ENCODE results near the gene PDP2.

Gene PDP2

DNA sequence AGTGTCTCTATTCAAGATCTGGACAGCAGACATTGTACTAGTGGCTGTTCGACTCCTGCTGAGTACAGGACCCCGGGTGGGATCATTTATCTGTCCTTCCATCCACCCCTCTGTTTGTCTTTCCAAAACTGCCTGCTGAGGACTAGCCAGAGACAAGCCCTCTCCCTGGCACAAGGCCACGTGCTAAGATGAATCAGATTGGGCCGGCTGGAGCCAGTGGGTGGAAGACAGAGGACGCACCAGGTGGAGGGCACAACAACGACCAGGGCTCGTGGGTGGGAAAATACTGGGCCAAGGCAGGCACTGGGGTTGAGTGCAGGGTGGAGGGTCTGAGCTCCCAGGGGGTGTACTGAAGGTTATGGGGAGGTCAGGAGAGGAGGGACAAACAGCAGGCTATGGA, 37.5 kb upstream of the PDP2 start (continued):
- TF ChIP-seq ZFP30 (CRISPR knock-in tag; IDR thresholded peaks at IDR 0.05) = no peak
- TF ChIP-seq, protein P1, sequence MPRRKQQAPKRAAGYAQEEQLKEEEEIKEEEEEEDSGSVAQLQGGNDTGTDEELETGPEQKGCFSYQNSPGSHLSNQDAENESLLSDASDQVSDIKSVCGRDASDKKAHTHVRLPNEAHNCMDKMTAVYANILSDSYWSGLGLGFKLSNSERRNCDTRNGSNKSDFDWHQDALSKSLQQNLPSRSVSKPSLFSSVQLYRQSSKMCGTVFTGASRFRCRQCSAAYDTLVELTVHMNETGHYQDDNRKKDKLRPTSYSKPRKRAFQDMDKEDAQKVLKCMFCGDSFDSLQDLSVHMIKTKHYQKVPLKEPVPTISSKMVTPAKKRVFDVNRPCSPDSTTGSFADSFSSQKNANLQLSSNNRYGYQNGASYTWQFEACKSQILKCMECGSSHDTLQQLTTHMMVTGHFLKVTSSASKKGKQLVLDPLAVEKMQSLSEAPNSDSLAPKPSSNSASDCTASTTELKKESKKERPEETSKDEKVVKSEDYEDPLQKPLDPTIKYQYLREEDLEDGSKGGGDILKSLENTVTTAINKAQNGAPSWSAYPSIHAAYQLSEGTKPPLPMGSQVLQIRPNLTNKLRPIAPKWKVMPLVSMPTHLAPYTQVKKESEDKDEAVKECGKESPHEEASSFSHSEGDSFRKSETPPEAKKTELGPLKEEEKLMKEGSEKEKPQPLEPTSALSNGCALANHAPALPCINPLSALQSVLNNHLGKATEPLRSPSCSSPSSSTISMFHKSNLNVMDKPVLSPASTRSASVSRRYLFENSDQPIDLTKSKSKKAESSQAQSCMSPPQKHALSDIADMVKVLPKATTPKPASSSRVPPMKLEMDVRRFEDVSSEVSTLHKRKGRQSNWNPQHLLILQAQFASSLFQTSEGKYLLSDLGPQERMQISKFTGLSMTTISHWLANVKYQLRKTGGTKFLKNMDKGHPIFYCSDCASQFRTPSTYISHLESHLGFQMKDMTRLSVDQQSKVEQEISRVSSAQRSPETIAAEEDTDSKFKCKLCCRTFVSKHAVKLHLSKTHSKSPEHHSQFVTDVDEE (CRISPR knock-in tag; IDR thresholded peaks at IDR 0.05) = no peak

- ATAC-seq = no peak; the same call in 2 of the 3 replicates
- no peak for TF ChIP-seq CREB5 (CRISPR knock-in tag; IDR thresholded peaks at IDR 0.05; ENCODE audit: low read depth)
- no peak for TF ChIP-seq ARNTL (CRISPR knock-in tag; IDR thresholded peaks at IDR 0.05; ENCODE audit: borderline replicate concordance, low read depth)
- no peak for TF ChIP-seq TCF4 (CRISPR knock-in tag; IDR thresholded peaks at IDR 0.05; ENCODE audit: borderline replicate concordance)
- no peak for TF ChIP-seq BACH2 (CRISPR knock-in tag; IDR thresholded peaks at IDR 0.05; ENCODE audit: borderline replicate concordance)
- TF ChIP-seq ZNF70 (CRISPR knock-in tag; IDR thresholded peaks at IDR 0.05) = no peak
- no peak for TF ChIP-seq OSR1 (CRISPR knock-in tag; IDR thresholded peaks at IDR 0.05)
- TF ChIP-seq ZFP3 (CRISPR knock-in tag; IDR thresholded peaks at IDR 0.05) = no peak
- TF ChIP-seq, protein P2, sequence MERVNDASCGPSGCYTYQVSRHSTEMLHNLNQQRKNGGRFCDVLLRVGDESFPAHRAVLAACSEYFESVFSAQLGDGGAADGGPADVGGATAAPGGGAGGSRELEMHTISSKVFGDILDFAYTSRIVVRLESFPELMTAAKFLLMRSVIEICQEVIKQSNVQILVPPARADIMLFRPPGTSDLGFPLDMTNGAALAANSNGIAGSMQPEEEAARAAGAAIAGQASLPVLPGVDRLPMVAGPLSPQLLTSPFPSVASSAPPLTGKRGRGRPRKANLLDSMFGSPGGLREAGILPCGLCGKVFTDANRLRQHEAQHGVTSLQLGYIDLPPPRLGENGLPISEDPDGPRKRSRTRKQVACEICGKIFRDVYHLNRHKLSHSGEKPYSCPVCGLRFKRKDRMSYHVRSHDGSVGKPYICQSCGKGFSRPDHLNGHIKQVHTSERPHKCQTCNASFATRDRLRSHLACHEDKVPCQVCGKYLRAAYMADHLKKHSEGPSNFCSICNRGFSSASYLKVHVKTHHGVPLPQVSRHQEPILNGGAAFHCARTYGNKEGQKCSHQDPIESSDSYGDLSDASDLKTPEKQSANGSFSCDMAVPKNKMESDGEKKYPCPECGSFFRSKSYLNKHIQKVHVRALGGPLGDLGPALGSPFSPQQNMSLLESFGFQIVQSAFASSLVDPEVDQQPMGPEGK (CRISPR knock-in tag; IDR thresholded peaks at IDR 0.05; ENCODE audit: borderline replicate concordance) = no peak
- TF ChIP-seq POU6F1 (CRISPR knock-in tag; IDR thresholded peaks at IDR 0.05; ENCODE audit: borderline replicate concordance, low read depth) = no peak
- TF ChIP-seq, protein P1 (CRISPR knock-in tag; IDR thresholded peaks at IDR 0.05) = no peak
- TF ChIP-seq CSRNP3 (CRISPR knock-in tag; IDR thresholded peaks at IDR 0.05) = no peak
Measured at GRCh38 chr16:66843191-66843590, 37.1 kb upstream of the PDP2 start.

DNA sequence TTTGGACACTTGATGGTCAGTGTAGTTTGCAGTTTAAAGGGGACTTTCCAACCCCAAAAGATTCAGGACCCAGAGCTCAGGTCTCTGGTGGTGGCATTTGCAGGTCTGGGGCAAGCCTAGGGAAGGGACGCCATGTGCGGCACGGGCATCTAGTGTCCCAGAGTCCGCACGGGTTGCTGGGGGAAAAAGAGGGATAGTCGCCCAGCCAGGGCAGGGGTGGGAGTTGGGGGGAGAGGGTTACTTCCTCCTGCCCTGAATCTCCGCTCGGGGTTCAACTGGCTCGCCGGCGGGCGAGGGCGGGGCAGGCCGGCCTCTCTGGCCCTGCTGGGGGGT, 36.3 kb upstream of the PDP2 start:
- ATAC-seq = no peak
- TF ChIP-seq ZNF565 (CRISPR knock-in tag; conservative IDR thresholded peaks at IDR 0.05; ENCODE audit: low read depth) (no peak), CSRNP3 (CRISPR knock-in tag; IDR thresholded peaks at IDR 0.05) (no peak), ZFP3 (CRISPR knock-in tag; IDR thresholded peaks at IDR 0.05) (no peak), SNAI2 (CRISPR knock-in tag; IDR thresholded peaks at IDR 0.05) (no peak), TOX (CRISPR knock-in tag; IDR thresholded peaks at IDR 0.05; ENCODE audit: borderline replicate concordance) (no peak), CREB5 (CRISPR knock-in tag; IDR thresholded peaks at IDR 0.05; ENCODE audit: low read depth) (no peak), RARB (CRISPR knock-in tag; IDR thresholded peaks at IDR 0.05) (no peak), CSDC2 (CRISPR knock-in tag; IDR thresholded peaks at IDR 0.05) (no peak), ZC3H10 (CRISPR knock-in tag; IDR thresholded peaks at IDR 0.05) (no peak), BACH2 (CRISPR knock-in tag; IDR thresholded peaks at IDR 0.05; ENCODE audit: borderline replicate concordance) (no peak), ARNTL (CRISPR knock-in tag; IDR thresholded peaks at IDR 0.05; ENCODE audit: borderline replicate concordance, low read depth) (no peak), TCF4 (CRISPR knock-in tag; IDR thresholded peaks at IDR 0.05; ENCODE audit: borderline replicate concordance) (no peak)
- TF ChIP-seq, protein P1 (CRISPR knock-in tag; IDR thresholded peaks at IDR 0.05) = no peak

All from SK-N-SH treated with all-trans-retinoic acid at 6 μM for 48 hours (cell line).